ENCODE data around the gene NBAS.
"Not testable (repeated sequence)": the region's sequence is repeated elsewhere in the genome, so short reads cannot be mapped to it uniquely, and the experiment has no call there.

NBAS gene

DNA sequence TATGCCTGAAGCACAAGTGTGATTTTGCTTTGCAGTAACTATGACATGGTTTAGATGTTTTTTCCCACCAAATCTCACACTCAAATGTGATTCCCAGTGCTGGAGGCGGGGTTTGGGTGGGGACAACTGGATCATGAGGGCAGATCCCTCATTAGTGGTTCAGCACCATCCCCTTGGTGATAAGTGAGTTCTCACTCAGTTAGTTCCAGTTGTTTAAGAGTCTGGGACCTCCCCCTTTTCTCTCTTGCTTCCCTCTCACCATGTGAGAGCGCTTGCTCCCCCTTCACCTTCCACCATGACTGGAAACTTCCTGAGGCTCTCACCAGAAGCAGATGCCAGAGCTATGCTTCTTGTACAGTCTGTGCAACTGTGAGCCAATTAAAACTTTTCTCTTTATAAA is 102.9 kb downstream of the NBAS start:
- no peak for DNase-seq
- no peak for TF ChIP-seq POLR2A (IDR thresholded peaks at IDR 0.05; ENCODE audit: low read length)
- TF ChIP-seq GATA1 (IDR thresholded peaks at IDR 0.05; ENCODE audit: low read depth, low read length), result no peak

DNA sequence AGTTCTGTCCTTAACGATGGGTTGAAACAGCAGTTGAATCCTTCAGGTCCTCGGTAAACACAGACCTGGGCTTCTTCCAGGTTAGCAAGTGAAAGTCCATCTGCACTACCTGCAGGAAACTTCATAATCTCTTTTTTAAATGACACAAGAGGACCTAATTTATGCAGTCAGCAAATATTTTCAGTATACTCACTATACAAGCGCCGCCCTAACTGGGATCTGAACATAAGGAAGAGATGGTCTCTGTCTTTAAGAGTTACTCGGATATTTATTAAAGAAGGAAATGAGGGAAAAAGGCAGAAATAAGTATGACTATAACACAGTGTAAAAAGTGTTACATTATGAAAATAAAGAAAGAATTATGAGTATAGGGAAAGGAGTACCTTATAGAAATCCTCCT is 103.3 kb downstream of the NBAS start:
- TF ChIP-seq POLR2A (IDR thresholded peaks at IDR 0.05; ENCODE audit: low read length), result no peak
- no peak for TF ChIP-seq GATA1 (IDR thresholded peaks at IDR 0.05; ENCODE audit: low read depth, low read length)

DNA sequence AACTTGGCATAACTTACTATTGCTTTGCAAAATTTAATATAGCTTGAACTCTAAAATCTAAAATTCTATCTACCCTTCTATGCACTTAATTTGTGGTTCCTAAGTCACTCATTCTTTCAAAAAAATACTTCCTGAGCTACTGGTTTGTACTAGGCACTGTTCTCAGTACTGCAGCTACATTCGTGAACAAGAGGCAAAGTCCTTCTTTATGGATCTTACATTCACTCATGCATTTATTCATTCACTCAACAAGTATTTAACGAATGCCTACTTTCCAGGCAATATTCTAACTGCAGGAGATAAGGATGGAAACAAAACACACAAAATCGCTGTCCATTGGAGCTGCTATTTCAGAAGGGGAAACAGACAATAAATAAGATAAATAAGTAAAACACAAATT is 104.8 kb downstream of the NBAS start:
- no peak for TF ChIP-seq GATA1 (IDR thresholded peaks at IDR 0.05; ENCODE audit: low read depth, low read length)
- no peak for TF ChIP-seq POLR2A (IDR thresholded peaks at IDR 0.05; ENCODE audit: low read length)
- DNase-seq, result no peak

More for the DNA sequence above, 103.3 kb downstream of the NBAS start:
- no peak for DNase-seq

DNA sequence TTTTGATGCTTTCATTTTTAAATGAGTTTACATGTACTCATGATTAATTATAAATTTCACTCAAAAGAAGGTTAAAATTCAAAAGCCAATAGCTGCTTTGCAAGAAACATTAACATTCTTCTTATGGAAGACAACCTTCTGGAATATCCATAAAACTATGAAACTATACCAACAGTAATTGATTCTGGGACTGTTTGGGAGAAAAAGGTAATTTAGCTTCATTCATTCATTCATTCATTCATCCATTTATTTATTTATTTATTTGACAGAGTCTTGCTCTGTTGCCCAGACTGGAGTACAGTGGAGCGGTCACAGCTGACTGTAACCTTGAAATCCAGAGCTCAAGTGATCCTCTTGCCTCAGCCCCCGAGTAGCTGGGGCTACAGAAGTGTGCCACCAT is 110.3 kb downstream of the NBAS start:
- DNase-seq, result no peak
- TF ChIP-seq GATA1 (IDR thresholded peaks at IDR 0.05; ENCODE audit: low read depth, low read length) (no peak), POLR2A (IDR thresholded peaks at IDR 0.05; ENCODE audit: low read length) (no peak)

DNA sequence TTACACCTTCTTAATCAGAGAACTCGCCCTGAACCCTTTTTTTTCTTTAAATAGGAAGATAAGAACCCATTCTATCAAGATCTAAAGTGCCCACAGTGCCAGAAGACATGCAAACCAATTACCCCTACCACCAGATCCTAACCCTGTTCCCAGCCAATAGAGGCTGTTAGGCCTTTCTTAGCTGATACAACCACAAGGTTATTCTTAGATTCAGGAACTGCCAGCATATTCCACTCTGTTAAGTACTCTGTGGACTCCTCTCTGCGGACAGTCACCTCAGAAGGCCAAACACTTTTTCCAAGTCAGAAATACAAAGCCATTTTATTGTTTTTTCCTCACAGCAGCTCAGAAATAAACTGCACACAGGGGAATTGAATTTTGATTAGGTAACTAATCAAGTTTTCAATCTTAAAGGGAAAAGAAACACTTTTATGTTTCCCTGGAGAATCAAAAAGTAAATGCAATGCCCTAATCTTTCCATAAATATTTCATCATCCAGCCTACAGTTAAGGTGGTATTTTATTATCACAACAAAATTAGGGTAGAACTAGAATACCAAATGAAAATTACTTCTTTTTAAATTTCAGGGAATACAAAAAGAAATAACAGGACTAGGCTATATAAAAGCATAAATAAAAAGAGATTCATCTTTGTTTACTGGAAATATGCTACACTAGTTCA is 111.4 kb downstream of the NBAS start:
- peak in 1 of 2 experiments; percentile 46 for DNase-seq
- TF ChIP-seq POLR2A (IDR thresholded peaks at IDR 0.05; ENCODE audit: low read length) (no peak), GATA1 (IDR thresholded peaks at IDR 0.05; ENCODE audit: low read depth, low read length) (no peak)

DNA sequence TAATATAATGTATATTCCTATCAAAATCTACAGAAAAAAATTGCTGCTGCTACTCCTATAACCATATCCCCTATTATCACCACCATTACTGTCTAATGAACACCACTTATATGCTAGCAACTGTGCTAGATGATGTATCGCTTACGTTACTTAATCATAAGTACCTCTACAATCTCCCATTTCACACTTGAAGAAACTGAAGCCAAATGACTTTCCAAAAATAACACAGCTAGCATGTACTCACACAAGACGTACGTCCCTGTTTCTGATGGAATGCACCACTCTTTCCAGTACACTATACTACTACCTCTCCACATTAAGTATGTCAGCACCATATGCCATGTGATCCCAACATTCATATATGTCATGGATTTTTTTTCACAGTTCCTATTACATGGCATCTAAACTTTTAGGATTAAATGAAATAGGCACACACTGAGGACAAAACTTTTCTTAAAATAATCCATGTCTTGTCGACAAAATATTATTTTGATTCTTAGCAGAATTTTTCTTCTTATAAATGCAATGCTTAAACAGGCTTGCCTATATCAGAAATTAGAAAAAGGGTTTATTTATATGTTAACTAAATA is 112.8 kb downstream of the NBAS start:
- DNase-seq, result no peak
- TF ChIP-seq GATA1 (IDR thresholded peaks at IDR 0.05; ENCODE audit: low read depth, low read length) (no peak), POLR2A (IDR thresholded peaks at IDR 0.05; ENCODE audit: low read length) (no peak)

DNA sequence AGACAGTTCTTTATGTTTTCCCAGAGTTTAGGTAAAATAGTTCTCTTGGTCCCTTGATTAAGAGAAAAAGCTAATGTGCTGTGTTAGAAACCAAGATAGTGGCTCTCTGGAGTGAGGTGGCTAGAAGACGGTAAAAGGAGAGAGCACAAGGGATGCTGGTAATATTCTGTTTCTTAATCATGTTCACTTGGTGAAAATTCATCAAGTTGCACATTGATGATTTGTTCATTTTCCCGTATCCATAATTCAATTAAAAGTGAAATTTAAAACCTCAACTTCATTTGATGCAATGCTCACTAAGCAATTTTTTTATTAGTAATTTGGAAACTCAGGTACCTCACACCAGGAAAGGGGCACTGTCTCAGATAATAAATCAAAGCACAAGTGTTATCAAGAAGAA is 113.8 kb downstream of the NBAS start:
- TF ChIP-seq POLR2A (IDR thresholded peaks at IDR 0.05; ENCODE audit: low read length), result no peak
- no peak for TF ChIP-seq GATA1 (IDR thresholded peaks at IDR 0.05; ENCODE audit: low read depth, low read length)

DNA sequence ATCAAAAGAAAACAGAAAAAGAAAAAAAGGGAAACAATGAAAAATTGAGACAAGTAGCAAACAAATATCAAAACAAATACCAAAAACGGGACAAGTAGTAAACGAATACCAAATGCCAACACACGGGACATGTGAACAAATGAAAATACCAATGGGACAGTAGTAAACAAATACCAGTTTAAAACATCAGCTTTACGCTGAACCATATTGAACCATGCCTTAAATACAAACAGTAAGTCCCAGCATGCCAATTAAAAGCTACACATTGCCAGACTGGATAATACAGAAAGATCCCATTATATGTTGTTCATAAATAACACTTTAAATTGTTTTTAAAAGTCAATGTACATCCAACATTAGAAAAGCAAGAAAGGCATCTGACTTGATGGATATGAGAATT is 114.2 kb downstream of the NBAS start:
- TF ChIP-seq GATA1 (IDR thresholded peaks at IDR 0.05; ENCODE audit: low read depth, low read length) (no peak), POLR2A (IDR thresholded peaks at IDR 0.05; ENCODE audit: low read length) (no peak)
- DNase-seq, result no peak

More for the DNA sequence above, 113.8 kb downstream of the NBAS start:
- no peak for DNase-seq

DNA sequence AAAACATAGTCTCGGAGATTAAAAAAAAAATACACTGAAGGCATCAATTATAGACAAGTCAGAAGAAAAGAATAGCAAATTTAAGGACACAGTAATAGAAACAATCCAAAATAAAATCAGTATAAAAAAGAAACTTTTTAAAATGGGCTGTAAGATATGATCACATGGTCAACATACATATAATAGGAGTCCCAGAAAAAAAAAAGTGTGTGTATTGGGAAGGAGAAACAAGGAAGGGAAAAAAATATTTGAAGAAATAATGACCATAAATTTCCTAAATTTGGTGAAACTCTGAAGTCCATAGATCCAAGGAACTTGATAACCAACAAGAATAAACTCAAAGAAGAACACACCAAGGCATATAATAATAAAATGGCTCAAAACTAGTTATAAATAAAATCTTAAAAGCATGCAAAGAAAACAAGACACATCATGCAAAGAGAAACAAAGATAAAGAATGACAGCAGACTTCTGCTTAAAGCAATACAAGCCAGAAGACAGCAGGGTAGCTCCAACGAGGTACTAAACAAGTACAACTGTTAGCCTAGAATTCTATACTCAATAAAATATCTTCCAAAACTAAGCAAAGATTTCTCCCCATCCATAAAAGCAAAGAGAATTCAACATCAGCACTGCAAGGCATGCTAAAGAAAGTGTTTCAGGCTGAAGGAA is 115.1 kb downstream of the NBAS start:
- no peak for TF ChIP-seq GATA1 (IDR thresholded peaks at IDR 0.05; ENCODE audit: low read depth, low read length)
- no peak for TF ChIP-seq POLR2A (IDR thresholded peaks at IDR 0.05; ENCODE audit: low read length)
- DNase-seq, result peak in 1 of 2 experiments; percentile 13

DNA sequence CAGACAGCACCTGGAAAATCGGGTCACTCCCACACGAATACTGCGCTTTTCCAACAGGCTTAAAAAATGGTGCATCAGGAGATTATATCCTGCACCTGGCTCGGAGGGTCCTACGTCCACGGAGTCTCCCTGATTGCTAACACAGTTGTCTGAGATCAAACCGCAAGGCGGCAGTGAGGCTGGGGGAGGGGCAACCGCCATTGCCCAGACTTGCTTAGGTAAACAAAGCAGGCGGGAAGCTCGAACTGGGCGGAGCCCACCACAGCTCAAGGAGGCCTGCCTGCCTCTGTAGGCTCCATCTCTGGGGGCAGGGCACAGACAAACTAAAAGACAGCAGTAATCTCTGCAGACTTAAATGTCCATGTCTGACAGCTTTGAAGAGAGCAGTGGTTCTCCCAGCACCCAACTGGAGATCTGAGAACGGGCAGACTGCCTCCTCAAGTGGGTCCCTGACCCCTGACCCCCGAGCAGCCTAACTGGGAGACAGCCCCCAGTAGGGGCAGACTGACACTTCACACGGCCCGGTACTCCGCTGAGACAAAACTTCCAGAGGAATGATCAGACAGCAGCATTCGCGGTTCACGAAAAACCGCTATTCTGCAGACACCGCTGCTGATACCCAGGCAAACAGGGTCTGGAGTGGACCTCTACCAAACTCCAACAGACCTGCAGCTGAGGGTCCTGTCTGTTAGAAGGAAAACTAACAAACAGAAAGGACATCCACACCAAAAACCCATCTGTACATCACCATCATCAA is 121.2 kb downstream of the NBAS start:
- not testable (repeated sequence) for DNase-seq

DNA sequence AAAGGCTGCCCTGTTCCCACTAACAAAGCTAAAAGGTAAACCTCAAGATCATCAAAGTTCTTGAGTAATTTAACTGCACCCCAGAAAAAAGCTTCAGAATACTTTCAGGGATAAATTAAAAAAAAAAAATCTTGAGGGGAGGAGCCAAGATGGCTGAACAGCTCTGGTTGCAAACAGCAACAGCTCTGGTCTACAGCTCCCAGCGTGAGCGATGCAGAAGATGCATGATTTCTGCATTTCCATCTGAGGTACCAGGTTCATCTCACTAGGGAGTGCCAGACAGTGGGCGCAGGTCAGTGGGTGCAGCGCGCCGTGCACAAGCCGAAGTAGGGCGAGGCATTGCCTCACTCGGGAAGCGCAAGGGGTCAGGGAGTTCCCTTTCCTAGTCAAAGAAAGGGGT is 121.8 kb downstream of the NBAS start:
- not testable (repeated sequence) for DNase-seq

DNA sequence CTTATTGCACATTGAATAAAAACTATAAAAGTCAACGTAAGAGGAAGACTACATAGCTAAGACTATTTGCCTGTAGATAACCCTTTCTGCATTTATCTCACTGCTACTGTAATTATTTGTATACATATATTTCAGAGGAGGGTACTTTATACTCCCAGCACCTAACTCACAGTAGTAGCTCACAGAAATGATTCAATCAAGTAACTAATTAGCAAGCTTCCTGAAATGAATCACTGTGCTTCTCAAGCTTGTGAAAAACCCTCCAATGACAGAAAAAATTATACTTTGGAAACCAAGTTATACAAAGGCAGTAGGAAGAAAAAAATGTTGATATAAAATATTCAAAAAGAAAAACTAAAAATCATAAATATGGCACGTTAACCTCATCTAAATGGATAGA is 124.9 kb downstream of the NBAS start:
- TF ChIP-seq POLR2A (IDR thresholded peaks at IDR 0.05; ENCODE audit: low read length) (no peak), GATA1 (IDR thresholded peaks at IDR 0.05; ENCODE audit: low read depth, low read length) (no peak)
- no peak for DNase-seq

DNA sequence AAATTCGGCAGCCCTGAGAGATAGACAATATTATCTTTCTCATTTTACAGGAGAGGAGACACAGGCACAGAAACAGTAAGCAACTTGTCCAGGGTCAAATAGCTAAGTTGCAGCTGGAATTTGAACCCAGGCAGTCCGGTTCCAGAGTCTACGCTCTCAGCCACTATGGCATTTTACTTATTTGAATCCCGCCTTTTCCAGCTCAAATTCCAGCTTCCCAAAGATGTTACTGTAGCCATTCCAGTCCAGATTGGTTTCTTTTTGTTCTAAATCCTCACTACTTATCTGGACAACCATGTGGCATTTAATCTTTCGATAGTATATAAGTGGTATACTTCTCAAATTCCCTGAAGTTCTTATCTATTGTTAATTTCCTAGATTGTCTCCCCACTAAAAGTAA is 125.7 kb downstream of the NBAS start:
- no peak for DNase-seq
- TF ChIP-seq POLR2A (IDR thresholded peaks at IDR 0.05; ENCODE audit: low read length) (no peak), GATA1 (IDR thresholded peaks at IDR 0.05; ENCODE audit: low read depth, low read length) (no peak)

DNA sequence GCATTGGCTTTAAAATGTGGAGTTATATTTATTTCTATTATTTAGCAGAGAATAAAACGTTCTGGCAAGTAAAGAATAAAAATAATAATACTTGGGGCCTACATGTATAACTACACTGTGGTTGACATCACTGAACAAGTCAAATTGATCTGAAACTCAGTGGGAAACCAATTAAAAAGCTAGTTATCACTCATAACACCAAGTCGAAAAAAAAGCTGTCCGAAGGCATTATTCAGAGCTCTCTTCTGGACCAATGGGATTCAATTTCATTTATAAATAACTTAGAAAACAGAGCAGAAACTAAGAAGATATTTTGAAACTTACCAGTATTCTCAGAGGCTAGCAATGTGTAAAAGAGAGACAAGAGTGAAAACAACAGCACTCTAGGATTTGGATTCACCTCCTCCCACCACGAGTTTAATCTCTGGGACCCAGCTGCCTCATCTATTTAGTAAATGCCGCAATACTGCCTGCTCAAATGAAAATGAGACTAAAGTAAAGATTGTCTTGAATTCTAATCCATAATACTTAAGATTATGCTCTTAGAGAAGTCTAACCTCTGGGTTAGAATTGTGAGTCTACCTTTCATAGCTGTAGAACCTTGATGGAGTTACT is 128.4 kb downstream of the NBAS start:
- no peak for TF ChIP-seq GATA1 (IDR thresholded peaks at IDR 0.05; ENCODE audit: low read depth, low read length)
- TF ChIP-seq POLR2A (IDR thresholded peaks at IDR 0.05; ENCODE audit: low read length), result no peak
- peak; percentile 61 to 70 for DNase-seq
